HG03103 (cell line): Measurements from ENCODE around the gene LSM3.
"Not testable (repeated sequence)": the region's sequence is repeated elsewhere in the genome, so short reads cannot be mapped to it uniquely, and the experiment has no call there.

Experiments used
- ATAC-seq: cut with Tn5 transposase; IDR thresholded peaks from one replicate; pipeline ENCODE4 v1.9.1; 2021; ENCODE audit warnings: low read depth; ENCODE audit not compliant: unreplicated experiment

LSM3 gene

GRCh38 chr3:14214764-14215163 is 36.1 kb downstream of the LSM3 start:
- no peak for ATAC-seq

- no peak for ATAC-seq
These were observed 37.8 kb downstream of the LSM3 start for GRCh38 chr3:14216257-14217048.

- no peak for ATAC-seq
These were observed 39.7 kb downstream of the LSM3 start for GRCh38 chr3:14218355-14218754.

DNA sequence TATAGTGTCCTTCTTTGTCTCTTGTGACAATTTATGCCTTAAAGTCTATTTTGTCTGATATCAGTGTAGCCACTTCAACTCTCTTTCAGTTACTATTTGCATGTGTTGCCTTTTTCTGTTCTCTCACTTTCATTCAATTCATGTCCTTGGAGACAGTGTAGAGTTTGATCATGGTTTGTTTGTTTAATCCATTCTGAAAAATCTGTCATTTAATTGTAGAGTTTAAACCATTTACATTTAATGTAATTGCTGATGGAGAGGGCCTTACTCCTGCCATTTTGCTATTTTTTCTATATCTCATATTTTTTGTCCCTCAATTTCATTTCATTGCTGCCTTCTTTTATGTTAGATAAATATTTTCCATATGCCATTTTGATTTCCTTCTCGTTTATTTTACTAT is 42.3 kb downstream of the LSM3 start:
- ATAC-seq: no peak

DNA sequence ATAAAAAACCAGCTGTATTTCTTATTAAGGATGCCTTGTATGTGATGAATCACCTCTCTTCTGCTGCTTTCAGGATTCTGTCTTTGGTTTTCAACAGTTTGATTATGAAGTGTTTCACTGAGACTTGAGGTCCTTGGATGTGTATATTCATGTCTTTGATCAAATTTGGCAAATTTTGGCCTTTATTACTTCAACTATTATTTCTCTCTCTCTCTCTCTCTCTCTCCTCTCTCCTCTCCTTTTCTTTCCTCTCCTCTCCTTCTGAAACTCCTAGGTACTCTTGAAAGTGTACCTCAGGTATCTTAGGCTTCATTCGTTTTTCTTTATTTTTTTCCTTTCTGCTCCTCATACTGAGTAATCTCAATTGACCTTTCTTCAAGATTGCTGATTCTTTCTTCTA is 43.3 kb downstream of the LSM3 start:
- ATAC-seq: no peak

- no peak for ATAC-seq
These were observed 43.8 kb downstream of the LSM3 start for GRCh38 chr3:14222457-14222856.

DNA sequence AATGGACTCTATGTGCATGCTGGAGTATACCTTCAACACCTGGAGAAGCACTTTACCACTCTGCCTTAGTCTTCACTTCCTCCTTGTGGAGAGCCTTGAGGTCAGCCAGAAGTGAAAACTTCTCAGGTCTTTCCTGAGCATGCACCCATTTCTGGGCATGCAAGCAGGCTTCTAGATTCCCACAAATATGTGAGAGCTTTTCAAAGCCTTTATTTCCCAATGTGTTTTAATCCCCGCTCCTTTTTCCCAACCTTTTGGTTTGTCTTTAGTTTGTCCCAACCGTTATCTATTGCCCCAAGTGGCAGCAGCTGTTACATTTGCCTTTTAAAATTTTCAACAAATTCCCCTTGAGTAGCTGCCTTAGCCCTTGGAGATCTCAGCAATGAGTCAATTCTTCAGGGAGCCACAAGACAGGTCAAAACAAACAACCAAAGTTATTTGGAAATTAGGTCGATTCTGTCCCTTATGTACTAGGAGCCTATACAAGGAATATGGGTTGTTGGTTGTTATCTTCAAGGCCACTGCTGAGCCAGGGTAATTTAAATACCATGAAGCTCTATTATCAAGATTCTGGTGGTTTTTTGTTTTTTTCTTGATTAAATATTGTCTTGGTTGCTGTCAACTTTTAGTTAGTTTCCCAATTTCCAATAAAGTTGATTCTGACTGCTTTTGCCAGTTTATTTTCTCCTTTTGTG is 44.4 kb downstream of the LSM3 start:
- ATAC-seq: no peak

GRCh38 chr3:14223595-14223994 is 45.0 kb downstream of the LSM3 start:
- ATAC-seq: no peak

- ATAC-seq: no peak
These were observed 46.3 kb downstream of the LSM3 start for GRCh38 chr3:14224895-14225294.

- ATAC-seq: no peak
These were observed 46.8 kb downstream of the LSM3 start for GRCh38 chr3:14225421-14225820.

DNA sequence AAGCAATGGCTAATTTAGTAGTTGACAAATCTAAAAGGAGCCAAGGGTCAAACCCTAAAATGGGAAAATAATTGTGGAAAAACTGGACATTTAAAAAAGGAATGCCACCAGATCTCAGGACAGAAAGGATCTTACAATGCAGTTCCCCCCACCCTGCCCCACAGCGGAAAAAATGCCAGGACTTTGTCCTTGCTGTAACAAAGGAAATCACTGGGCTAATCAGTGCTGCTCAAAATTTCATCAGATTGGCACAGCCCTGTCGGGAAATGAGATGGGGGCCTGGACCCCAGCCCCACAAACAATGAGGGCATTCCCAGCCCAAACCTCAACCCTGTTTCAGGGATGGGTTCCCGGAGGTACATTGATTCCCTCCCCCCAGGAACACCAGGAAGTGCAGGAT is 47.7 kb downstream of the LSM3 start:
- ATAC-seq: not testable (repeated sequence)

DNA sequence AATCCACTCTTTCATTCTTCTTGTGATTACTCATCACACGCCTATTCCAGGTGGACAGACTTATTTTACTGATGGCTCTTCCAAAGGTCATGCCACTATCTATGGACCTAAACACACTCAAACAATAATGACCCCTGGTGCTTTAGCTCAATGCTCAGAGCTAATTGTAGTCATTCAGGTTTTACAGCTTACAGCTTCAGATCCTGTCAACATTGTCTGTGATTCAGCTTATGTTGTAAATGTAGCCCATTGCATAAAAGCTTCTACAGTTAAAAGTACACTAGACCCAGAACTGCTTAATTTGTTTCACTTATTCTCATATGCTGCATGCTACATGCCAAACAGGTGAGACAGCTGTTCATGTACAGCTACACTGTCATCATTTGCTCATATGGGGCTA is 49.2 kb downstream of the LSM3 start:
- ATAC-seq: no peak

- no peak for ATAC-seq
These were observed 50.3 kb downstream of the LSM3 start for GRCh38 chr3:14228681-14229470.

DNA sequence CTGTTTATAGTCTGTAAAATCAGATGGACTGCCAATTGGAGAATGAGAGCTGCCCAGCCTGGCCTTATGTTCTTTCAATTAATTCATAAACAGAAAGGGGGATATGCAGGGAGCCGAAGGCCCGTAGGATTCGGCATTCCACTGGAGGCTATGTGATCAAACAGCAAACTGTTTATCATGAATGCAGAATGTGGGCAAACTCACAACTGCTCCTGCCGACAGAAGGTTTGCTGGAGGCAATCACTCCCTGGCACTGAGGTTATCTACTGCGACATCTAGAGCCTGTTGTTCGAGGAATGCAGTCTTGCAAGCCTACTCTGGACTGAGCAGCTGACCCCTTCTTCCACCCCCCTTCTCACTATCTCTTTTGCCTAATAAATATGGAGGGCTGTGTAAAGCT is 51.1 kb downstream of the LSM3 start:
- not testable (repeated sequence) for ATAC-seq

- no peak for ATAC-seq
These were observed 52.1 kb downstream of the LSM3 start for GRCh38 chr3:14230729-14231128.

DNA sequence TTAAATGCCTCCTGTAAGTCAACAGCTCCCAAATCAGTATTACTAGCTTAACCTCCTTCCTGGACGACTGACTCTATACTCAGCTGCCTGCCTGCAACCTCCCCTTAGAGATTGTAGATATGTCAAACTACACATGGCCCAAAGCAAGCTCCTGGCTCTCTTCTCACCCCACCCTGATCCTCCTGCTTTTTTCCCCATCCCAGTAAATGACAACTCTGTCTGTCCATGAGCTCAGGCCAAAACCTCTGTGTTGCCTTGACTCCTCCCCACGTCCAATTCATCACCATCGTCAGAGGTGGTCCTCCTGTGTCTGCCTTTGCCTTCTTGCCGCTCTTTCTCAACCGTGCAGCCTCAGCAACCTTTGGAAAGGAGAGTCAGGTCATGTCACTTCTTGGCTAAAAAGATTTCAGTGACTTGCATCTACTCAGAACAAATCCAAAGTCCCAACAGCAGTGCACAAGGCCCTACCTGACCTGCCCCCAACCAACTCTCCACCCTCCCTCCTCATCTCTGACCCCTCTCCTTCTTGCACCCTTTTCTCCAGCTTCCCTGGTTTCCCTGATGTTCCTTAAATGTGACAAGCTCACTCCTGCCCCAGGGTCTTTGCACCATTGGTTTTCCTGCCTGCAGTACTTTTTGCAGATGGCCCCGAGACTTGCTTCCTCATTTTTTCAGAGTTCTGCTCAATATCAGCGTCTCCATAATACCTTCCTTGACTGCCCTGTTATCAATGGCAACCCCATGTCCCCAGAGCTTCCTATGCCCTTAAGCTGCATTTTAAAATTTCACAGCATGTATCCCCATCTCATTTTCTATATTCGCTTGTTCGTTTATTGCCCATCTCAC is 52.8 kb downstream of the LSM3 start:
- ATAC-seq: no peak

DNA sequence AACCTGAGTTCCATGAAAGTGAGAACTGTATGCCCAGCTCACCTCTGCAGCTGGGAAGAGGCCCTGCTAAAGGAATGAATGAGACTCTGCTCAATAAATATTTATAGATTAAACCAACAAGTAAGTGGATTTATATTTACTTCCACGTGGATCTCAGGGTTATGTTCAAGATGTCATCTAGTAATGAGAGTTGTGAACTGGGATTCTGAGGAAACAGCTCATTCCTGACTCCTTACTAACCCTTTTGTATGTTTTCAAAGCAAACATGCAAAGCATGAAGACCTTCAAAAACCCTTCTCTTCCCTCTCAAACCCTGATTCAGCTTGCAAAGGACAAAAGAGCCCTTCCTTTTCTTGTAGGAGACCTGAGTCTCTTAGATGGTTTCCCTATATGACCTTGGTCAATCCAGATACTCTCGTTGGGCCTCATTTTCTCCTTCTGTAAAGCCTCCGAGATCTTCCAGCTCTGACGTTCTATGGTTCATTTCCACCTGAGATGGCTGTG is 53.4 kb downstream of the LSM3 start:
- ATAC-seq: no peak

GRCh38 chr3:14234251-14235002 is 55.8 kb downstream of the LSM3 start:
- no peak for ATAC-seq
